Measurements from ENCODE around the gene CDH6.

- TF ChIP-seq CTCF (IDR thresholded peaks at IDR 0.05): no peak
- no peak for TF ChIP-seq POLR2A (IDR thresholded peaks at IDR 0.05)
- TF ChIP-seq POLR2AphosphoS5 (IDR thresholded peaks at IDR 0.05): no peak
Measured at GRCh38 chr5:31300501-31300900, 107.0 kb downstream of the CDH6 start.
